Skeletal muscle satellite cell (primary cell): ENCODE data around the gene CCNY.

Source experiments
- H3K27me3 ChIP-seq: 2 replicates; pipeline ENCODE4 v1.7.0; 2013; ENCODE audit warnings: low read length; ENCODE audit not compliant: control insufficient read depth, insufficient read depth
- H3K36me3 ChIP-seq: 2 replicates; pipeline ENCODE4 v1.7.0; 2013; ENCODE audit warnings: mild to moderate bottlenecking, control low read depth, low read length; ENCODE audit not compliant: insufficient read depth
- H3K4me1 ChIP-seq: 2 replicates; pipeline ENCODE4 v1.7.0; 2013; ENCODE audit warnings: low read length; ENCODE audit not compliant: control insufficient read depth, insufficient read depth
- H3K4me2 ChIP-seq: 2 replicates; pipeline ENCODE4 v1.7.0; 2013; ENCODE audit warnings: mild to moderate bottlenecking, low read length
- H3K4me3 ChIP-seq: 2 replicates; pipeline ENCODE4 v1.7.0; 2013; ENCODE audit warnings: low read length
- H3K9ac ChIP-seq: 2 replicates; pipeline ENCODE4 v1.7.0; 2013; ENCODE audit warnings: mild to moderate bottlenecking, low read depth, low read length, moderate library complexity
- H3K9me3 ChIP-seq: replicated peaks from 2 replicates; pipeline ENCODE4 v1.7.0; 2013; ENCODE audit warnings: mild to moderate bottlenecking, control low read depth, low read length

Gene CCNY

GRCh38 chr10:35545079-35545657, 208.9 kb downstream of the CCNY start:
- H3K9ac ChIP-seq = no peak overlapping the region
- no peak overlapping the region for H3K4me2 ChIP-seq
- H3K4me1 ChIP-seq = peaks cover 25% of the 10 kb centered on the region
- peaks cover 19% of the 10 kb centered on the region for H3K36me3 ChIP-seq
- no peaks in the 10 kb centered on the region for H3K27me3 ChIP-seq
- H3K9me3 ChIP-seq = no peaks in the 10 kb centered on the region
- H3K4me3 ChIP-seq = no peak overlapping the region

GRCh38 chr10:35545878-35546590, 209.7 kb downstream of the CCNY start:
- H3K4me1 ChIP-seq = peaks cover 25% of the 10 kb centered on the region

GRCh38 chr10:35546824-35547225, 210.5 kb downstream of the CCNY start:
- peaks cover 25% of the 10 kb centered on the region for H3K4me1 ChIP-seq
- H3K4me3 ChIP-seq = no peak overlapping the region

More at GRCh38 chr10:35545878-35546590, 209.7 kb downstream of the CCNY start:
- Histone ChIP-seq H3K4me2 (peak overlapping the region; percentile 55), H3K4me3 (no peak overlapping the region), H3K36me3 (peaks cover 20% of the 10 kb centered on the region), H3K27me3 (no peaks in the 10 kb centered on the region), H3K9ac (peak overlapping the region; percentile 37), H3K9me3 (no peaks in the 10 kb centered on the region)

GRCh38 chr10:35552650-35553342, 216.5 kb downstream of the CCNY start:
- Histone ChIP-seq H3K4me1 (peaks cover 15% of the 10 kb centered on the region), H3K4me2 (no peak overlapping the region), H3K27me3 (no peaks in the 10 kb centered on the region), H3K4me3 (no peak overlapping the region), H3K9ac (no peak overlapping the region), H3K36me3 (peaks cover 16% of the 10 kb centered on the region), H3K9me3 (no peaks in the 10 kb centered on the region)

More at GRCh38 chr10:35546824-35547225, 210.5 kb downstream of the CCNY start:
- H3K9me3 ChIP-seq = no peaks in the 10 kb centered on the region
- no peak overlapping the region for H3K9ac ChIP-seq
- H3K36me3 ChIP-seq = peaks cover 18% of the 10 kb centered on the region
- H3K4me2 ChIP-seq = peak overlapping the region; percentile 55
- no peaks in the 10 kb centered on the region for H3K27me3 ChIP-seq

- Histone ChIP-seq H3K4me3 (no peak overlapping the region), H3K9ac (no peak overlapping the region), H3K9me3 (no peaks in the 10 kb centered on the region), H3K4me1 (peaks cover 15% of the 10 kb centered on the region), H3K4me2 (no peak overlapping the region), H3K36me3 (peaks cover 18% of the 10 kb centered on the region), H3K27me3 (no peaks in the 10 kb centered on the region)
These were observed 217.7 kb downstream of the CCNY start for GRCh38 chr10:35554036-35554435.

- Histone ChIP-seq H3K27me3 (no peaks in the 10 kb centered on the region), H3K4me3 (no peak overlapping the region), H3K4me1 (peaks cover 15% of the 10 kb centered on the region), H3K9me3 (no peaks in the 10 kb centered on the region), H3K4me2 (no peak overlapping the region), H3K36me3 (peaks cover 23% of the 10 kb centered on the region), H3K9ac (no peak overlapping the region)
These were observed 218.2 kb downstream of the CCNY start for GRCh38 chr10:35554461-35555056.

- H3K4me2 ChIP-seq = no peak overlapping the region
- H3K4me1 ChIP-seq = peaks cover 15% of the 10 kb centered on the region
- H3K9me3 ChIP-seq = no peaks in the 10 kb centered on the region
- no peak overlapping the region for H3K9ac ChIP-seq
- H3K27me3 ChIP-seq = no peaks in the 10 kb centered on the region
- H3K4me3 ChIP-seq = no peak overlapping the region
- H3K36me3 ChIP-seq = peaks cover 26% of the 10 kb centered on the region
These were observed 219.9 kb downstream of the CCNY start for GRCh38 chr10:35555962-35556930.

GRCh38 chr10:35558276-35558675, 222.0 kb downstream of the CCNY start:
- Histone ChIP-seq H3K27me3 (no peaks in the 10 kb centered on the region), H3K4me1 (peaks cover 6% of the 10 kb centered on the region), H3K36me3 (peaks cover 26% of the 10 kb centered on the region), H3K9ac (no peak overlapping the region), H3K9me3 (no peaks in the 10 kb centered on the region), H3K4me2 (no peak overlapping the region), H3K4me3 (no peak overlapping the region)

GRCh38 chr10:35559416-35559815, 223.1 kb downstream of the CCNY start:
- H3K4me1 ChIP-seq = peaks cover 9% of the 10 kb centered on the region
- H3K27me3 ChIP-seq = no peaks in the 10 kb centered on the region
- H3K36me3 ChIP-seq = peaks cover 20% of the 10 kb centered on the region
- no peak overlapping the region for H3K9ac ChIP-seq
- H3K9me3 ChIP-seq = no peaks in the 10 kb centered on the region
- H3K4me2 ChIP-seq = no peak overlapping the region
- H3K4me3 ChIP-seq = no peak overlapping the region

GRCh38 chr10:35561715-35562114, 225.4 kb downstream of the CCNY start:
- no peak overlapping the region for H3K4me2 ChIP-seq
- H3K9ac ChIP-seq = no peak overlapping the region
- no peak overlapping the region for H3K4me3 ChIP-seq
- peaks cover 23% of the 10 kb centered on the region for H3K36me3 ChIP-seq
- no peaks in the 10 kb centered on the region for H3K27me3 ChIP-seq
- H3K4me1 ChIP-seq = peaks cover 13% of the 10 kb centered on the region
- H3K9me3 ChIP-seq = no peaks in the 10 kb centered on the region
